ENCODE measurements around the gene RIMKLA.

Gene RIMKLA, protein sequence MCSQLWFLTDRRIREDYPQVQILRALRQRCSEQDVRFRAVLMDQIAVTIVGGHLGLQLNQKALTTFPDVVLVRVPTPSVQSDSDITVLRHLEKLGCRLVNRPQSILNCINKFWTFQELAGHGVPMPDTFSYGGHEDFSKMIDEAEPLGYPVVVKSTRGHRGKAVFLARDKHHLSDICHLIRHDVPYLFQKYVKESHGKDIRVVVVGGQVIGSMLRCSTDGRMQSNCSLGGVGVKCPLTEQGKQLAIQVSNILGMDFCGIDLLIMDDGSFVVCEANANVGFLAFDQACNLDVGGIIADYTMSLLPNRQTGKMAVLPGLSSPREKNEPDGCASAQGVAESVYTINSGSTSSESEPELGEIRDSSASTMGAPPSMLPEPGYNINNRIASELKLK

DNA sequence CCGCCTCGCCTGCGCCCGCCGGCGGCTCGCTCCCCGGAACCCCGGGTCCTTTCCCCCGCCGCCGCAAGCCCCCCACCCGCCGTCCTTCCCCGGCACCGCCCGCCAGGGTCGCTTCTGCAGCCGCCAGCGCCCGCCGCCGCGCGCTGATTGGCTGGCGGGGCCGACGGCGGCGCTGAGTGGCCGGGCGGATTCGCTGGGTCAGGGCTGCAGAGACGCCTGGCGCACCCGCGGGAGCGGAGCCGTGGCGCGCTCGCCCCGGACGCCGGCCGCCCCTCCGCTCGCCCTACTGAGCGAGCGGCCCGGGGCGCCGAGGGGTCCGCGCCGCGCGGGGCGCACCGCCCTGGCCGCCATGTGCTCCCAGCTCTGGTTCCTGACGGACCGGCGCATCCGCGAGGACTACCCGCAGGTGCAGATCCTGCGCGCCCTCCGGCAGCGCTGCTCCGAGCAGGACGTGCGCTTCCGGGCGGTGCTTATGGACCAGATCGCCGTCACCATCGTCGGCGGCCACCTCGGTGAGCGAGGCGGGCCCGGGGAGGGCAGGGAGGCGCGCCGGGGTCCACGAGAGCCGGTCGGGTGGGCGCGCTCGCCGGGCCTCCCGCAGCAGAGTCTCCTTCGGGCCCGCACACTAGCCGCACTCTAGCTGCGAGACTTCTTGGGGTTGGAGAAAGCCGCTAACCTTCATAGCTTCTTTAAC is at the start of gene RIMKLA:
Gene RIMKLA (plus strand): TSS at position 207 of the 694 bp plus-strand sequence. CDS start 143 bp downstream, at position 350.
- DNase-seq: no peak

DNA sequence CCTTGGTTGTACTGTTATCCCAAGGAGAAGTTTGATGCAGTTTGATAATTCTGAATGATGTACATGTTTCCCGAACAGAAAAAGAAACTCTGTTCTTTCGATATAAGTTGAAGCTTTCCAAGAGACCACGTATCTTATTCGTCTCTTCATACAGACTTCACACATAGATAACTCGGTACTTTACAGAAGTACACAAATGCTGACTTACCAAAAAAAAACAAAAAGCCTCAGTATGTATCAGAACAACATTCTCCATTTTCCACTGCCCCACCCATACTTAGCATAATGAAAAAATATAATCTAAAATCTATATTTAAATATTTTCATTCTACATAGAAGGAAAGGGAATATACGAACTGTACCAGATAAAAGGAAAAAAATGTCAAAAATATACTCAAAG is 47.7 kb upstream of the RIMKLA start:
- DNase-seq: no peak

DNA sequence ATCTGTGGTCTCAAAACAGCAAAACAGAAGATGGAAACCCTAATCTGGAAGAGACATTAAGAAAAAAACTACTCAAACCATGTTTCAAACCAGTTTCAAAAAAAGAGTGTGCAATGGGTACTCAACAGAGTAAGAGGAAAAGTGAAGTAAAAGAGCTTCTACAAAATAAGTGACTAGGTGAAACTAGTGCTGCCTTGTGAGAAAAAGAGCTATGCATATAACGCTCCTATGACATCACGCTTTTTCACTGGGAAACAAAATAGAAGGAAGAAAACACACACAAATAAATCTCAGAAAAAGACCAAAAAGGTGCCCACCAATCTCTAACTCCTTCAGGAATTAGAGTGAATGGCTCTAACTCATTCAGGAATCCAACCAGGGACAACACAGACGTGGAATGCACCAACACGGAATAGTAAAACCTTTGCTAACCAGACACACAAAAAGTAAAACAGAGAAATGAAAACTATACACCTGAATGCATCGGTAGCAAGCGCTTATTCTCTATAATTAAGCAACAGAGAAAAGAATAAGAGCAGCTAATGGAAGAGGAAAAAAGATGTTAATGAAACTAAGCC is 46.8 kb upstream of the RIMKLA start:
- no peak for DNase-seq

DNA sequence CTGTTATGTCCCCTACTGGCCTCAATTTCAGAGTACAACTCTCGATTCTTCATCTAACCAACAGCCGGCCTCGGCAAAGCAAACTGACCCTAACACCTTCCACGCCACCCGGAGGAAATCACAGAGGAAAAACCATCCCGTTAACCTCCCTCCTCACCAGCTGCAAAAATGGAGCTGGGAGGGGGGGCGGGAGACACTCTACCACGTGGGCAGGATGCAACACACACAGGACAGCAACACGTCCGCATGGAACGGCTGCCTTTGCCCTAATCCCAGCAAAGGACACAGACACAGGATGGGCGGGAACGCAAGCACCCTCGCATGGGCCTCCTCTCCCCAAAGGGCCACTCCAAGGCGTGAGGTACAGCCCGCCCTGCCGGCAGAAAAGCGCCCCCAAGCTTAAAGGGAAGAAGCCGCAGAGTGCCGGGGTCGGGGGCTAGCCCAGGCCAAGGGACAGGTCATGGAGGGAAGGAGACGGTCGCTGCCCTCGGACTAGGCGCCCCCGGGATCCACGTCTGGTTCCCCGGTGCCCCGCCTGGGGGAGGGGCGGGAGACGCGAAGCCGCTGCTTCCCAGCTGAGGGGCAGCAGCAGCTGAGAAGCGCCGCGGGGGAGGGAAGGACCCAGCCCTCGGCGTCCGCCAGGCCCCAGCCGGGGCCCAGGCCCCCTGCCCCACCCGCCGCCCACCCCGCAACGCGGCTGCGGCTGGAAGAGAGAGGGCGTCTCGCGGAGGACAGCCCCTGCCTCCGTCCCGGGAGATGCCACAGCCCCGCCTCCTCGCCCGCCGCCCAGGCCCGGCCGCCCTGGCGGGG is 46.1 kb upstream of the RIMKLA start:
- peak in 3 of 4 experiments; percentile 18 to 38 (median 28) for DNase-seq

DNA sequence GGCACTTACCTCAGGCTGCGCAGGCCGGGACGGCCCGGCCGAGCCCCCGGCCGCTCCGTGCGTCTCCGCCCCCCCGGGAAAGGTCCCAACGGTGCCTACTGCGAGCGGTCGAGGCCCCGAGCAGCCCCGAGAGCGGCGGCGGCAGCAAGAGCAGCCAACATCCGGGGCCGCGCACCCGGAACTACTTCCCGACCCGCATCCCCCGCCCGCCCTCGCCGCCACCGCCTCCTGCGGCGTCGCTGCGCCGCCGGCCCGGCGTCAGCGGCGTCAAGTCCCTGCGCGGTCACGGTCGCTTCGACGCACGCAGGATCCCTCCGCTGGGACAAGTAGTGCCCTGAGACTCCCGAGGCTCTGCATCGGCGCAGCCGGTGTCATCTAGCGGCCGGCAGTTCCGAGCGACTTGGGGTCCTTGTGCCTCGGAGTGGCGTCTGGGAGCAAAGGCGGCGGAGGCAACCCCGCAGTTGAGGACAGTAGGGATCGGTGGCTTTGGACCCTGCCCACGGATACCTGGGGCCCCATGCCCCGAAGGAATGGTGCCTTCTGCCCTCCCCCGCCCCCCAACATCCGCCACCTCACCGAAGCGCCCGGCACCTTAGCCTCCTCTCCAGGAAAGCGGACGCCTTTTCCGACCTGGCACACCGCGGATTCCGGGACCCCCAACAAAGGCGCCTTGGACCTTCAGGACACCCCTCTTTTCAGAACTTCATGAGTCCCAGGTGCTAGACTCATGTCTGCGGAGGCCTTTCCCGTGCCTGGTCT is 45.4 kb upstream of the RIMKLA start, which contains the start of gene FOXJ3:
Gene FOXJ3 (minus strand): TSS at position 186 of the 759 bp plus-strand sequence. CDS start 24,142 bp downstream, outside the sequence.
- DNase-seq: peak; percentile 86 to 93 (median 90)

DNA sequence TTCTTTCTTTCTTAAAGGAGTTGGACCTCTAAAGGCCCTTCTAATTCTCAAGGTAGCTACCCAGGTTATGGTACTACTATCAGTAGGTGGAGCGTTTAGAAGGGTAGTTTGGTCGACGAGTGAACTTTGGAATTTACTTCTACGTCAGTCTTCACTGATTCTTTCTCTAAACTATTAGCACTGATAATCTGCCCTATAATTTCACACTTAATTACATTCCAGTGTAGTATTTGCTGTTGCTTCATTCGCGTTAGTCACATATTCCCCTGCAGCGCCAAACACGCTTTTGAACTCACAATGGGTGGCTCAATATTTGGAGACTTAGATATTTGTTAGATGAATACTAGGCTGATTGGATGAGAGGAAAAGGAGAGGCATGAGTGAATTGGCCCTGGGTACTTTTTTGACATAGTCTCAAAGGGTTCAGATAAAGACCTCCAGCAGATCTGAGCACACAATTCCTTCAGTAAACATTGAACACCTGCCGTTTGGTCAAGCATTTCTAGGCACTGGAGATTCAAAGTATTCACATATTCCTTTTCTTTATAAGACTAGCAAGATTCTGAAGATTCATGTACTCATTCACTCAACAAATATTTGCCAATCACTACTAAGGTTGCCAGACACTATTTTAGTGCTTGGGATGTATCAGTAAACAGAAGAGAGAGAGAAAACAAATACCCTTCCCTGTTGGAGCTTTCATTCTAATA is 44.6 kb upstream of the RIMKLA start:
- DNase-seq: no peak

DNA sequence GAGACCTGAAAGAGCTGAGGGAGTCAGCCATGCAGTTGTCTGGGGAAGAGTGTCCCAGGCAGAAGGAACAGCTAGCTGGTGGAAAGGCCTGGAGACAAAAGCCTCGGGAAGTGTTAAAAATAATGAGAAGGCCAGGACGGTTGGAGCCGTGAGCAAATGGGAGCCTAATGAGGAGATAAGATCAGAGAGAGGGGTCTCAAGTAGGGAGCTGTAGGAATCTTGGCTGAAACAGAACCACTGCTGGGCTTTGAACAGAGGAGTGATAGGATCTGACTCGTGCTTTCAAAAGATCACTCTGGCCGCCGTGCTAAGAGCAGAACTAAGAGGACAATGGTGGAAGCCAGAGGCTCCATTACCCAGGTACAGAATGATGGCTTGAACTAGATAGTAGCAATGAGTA is 43.6 kb upstream of the RIMKLA start:
- DNase-seq: no peak

DNA sequence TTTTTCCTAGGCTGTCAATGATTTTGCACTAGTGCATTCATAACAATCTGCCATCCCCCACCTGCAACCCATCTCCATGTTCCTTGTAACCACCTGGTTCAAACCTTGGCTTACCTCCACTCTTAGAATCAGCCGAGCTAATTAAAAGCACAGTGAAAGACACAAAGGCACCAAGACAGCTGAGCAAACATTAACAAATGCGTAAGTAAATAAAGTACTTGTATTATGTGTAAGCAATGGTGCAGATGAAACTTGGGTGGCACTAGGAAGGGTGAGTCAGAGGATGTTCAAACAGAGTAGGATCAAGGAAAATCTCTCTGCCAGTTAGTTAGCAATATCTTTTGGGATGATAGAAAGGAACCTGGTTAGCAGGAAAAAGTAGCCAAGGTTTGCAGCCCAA is 40.5 kb upstream of the RIMKLA start:
- DNase-seq: no peak

DNA sequence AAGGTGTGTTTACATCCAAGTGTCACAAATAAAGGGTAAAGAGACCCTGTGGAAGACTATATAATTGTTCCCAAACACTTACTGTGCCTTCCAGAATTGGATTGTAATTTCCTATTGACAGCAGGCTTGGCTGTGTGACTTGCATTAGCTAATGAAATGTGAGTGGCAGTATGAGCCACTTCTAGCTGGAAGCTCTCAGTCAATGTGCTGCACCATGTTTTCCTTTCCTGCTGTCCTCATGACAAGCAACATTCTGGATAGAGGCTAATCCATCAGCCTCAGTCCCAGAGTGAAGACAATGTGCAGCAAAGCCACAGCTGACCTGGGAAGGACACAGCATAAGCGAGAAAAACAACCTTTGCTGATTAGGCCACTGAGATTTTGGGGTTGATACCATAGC is 39.7 kb upstream of the RIMKLA start:
- no peak for DNase-seq

DNA sequence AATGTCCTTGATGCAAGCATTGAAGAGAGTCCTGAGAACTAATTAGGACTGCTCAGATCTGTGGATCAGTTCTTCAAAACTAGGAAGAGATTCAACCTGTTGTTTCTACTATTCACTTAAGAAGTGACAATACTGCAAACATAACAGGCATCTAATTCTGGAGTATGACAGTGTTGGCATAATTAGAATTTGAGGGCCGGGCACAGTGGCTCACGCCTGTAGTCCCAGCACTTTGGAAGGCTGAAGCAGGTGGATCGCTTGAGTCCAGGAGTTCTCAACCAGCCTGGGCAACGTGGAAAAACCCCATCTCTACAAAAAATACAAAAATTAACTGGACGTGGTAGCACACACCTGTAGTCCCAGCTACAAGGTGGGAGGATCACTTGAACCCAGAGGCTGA is 37.5 kb upstream of the RIMKLA start:
- DNase-seq: no peak

DNA sequence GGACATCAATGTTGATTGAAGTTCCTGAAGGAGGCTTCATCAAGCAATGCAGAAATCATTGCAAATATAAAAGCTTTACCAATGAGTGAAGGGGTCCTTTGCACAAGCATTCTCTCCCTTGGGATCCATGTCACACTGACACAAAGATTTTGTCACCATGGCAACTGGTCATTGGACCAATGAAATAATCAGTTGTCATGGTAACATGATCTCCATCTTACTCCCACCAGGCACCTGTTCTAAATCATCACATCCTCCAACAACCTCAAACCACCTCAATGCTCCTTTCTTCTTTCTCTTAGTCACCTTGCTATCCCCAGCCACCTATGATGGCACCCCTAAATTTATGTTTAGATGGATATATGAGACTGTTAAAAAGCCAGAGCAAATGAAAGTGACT is 32.1 kb upstream of the RIMKLA start:
- DNase-seq: no peak

DNA sequence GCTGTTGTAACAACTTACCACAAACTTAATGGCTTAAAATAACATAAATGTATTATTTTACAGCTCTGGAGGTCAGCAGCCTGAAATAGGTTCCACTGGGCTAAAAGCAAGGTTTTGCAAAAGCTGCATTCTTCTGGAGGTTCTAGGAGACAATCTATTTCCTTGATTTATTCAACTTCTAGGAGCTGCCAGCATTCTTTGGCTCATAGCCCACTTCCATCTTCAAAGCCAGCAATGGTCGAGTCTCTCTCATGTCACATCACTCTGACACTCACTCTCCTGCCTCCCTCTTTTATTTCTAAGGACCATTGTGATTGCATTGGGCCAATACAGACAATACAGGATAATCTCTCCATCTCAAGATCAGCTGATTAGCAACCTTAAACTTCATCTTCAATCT is 30.5 kb upstream of the RIMKLA start:
- no peak for DNase-seq

DNA sequence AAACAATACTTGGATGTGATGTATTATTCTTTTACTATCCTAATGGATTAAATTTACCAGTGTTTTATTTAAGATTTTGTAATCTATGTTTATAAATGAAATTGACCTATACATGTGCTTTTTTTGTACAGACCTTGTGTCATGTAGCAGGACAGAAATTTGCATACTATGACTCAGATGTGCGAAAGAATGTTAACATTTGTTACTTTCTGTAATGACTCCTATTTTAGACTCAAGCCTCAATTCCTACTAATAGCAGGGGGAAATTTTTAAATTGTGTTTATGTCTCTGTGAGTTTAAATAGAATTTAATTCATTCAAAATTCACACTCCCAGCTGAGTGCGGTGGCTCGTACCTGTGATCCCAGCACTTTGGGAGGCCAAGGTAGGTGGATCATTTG is 21.8 kb upstream of the RIMKLA start:
- no peak for DNase-seq

DNA sequence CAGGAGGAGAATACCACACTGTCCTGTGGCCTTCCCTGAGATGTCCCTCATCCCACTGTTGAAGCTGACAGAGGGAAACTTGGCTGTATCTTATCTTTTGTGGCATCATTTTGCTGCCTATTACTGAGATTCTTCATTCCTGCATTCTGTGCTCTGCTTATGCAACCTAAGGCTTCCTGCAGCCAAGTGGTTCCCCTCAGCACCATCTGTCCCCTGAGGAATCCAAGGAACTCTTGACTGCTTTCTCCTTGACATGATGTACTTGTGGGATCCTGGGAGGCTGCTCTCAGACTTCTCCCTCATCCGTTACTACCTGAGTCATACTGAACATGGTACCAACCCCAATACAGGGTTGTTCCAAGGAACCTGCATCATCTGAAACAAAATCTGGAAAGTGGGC is 21.1 kb upstream of the RIMKLA start:
- no peak for DNase-seq

DNA sequence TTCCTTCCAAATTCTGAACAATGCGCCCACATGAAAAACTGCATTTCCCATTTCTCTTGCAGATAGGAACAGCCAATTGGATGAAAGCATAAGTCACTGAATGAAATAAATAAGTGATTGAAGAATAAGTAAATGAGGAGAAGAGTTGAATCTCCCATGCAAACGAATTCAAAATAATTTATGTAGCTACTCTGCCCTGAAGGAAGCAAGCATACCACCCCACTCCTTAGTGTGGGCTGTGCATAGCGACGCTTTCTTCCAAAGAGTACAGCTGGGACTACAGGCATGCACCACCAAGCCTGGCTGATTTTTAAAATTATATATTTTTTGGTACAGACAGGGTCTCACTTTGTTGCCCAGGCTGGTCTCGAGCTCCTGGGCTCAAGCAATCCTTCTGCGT is 16.5 kb upstream of the RIMKLA start:
- no peak for DNase-seq

DNA sequence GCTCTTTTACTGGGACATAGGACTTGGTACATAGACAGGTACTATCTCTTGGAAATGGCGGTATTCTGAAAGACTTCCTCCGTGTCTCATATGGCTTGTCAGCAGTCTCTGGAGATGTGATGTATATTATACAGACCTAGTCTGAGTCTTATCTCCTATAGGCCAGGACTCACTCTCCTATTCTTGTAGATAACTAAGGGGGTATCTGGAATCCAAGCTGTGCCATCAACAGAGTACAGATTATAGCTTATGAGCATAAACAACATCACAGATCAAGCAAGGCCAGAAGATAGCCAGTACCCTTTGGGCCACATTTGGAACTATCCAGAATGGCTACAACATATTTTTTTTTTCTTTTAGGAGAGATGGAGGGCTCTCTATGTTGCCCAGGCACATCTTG is 16.1 kb upstream of the RIMKLA start:
- DNase-seq: no peak

DNA sequence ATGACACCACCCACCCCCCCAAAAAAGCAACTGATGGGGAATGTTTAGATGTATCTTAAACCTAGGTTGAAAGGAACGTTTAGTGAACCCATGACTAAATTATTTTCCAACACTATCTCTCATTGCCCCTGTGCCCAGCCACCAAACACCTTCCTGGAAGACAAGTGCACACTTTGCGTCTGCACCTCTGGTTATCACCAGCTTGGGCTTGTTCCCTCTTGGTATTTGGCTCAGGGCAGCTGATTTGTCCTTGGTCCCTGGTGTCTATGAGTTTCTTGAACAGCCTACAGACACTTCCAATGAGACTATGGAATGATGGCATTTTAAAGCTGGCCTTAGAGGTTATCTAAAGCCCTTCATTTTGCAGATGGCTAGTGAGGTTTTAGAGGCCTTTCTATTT is 15.5 kb upstream of the RIMKLA start:
- no peak for DNase-seq

DNA sequence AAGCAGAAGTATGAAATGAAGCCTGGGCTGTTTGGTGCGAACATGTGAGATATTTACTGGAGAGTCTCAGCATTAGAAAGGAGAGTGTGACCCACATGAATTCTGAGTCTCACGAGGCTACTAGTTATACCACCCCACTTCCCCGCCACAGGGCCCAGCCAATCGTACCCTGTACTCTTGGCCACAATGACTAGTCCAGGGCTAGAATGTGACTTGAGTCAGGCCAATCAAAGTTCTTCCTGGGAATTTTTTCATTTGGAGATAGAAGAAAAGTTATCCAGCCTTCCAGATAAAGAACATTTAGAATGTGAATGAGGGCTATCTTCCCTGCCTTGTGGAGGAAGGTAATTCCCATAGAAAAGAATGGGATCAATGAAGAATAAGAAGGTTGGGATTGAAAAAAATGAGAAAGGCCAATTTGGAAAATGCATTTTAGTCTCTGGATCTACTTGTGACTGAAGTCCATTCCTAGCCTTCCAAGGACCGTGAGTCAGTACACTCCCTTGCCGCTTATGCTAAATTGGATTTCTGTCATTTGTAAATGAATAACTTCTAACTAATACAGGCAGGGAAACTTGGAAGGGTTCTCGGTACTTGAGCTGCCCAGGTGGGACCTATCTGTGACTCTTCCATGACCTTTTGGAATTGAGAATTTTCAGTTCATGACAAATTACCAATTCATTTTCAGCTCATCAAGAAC is 12.3 kb upstream of the RIMKLA start:
- no peak for DNase-seq

DNA sequence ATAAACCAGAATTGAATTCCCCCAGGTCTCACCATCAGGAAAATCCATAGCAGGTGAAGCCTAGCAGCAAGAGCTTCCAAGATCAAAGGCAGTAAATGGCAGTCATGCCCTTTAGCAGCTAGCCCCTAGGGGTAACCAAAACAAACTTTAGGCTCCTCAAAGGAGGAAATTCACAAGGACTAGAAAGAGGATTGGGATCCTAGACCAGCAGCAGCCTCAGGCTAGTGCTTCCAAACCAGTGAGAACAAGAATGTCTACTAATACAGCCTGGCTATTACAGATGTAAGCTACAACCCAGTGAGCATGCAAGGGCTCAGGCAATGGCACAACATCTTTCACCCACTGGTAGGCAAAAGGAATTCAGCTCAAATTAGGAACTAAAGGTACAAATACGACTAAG is 11.1 kb upstream of the RIMKLA start:
- DNase-seq: no peak

DNA sequence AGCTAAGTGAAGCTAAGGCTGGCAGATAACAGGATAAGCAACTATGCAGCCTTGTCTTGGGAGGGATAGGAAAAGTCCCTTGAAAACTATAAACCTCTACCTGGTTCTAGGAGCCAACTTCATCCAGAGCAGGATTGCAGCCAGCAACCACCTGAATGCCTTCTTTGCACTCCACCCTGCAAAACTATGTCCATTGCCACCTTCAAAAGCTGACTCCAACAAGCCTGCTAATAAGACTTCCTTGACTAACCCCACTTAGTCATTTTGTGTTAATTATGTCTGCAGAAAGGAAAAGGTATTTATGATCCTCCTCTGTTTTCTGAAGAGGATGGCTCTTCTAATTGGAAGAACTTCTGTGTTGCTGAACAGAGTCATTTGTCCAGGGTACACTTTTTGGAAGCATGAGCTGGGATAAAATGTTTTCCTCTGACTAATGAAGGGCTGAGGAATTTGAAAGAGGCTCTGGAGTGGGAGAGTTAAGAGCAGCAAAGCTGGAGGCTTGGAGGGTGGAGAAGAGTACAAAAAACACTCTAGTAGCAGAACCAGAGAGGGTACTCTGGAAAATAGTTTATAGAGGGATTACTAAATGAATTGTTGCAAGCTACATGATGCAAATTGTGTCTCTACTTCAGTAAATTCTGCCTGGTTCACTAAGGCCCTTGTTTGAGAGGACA is 9.6 kb upstream of the RIMKLA start:
- no peak for DNase-seq

All from activated CD4-positive, CD25-positive, alpha-beta regulatory T cell (primary cell).